ENCODE data around the gene CFI.

Gene CFI

GRCh38 chr4:109764789-109765402 is 36.9 kb downstream of the CFI start:
- CTCF ChIA-PET, result no interaction called here

DNA sequence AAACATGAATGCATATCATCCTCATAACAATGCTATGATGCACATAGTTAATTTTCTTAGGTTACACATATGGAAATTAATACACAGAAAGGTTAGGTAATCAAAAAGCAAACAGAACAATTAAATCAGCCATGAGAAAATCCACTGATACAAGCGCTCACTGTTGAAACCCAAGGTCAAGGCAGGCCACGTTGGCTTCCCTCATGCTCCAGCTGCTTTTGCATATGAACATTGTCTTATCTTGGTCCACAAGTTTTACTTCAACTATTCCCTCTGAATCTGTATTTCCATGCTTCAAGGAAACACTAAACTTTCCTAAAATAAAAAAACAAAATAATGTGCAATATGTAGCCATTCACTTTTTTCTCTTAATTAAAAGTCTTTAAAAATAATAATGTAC is 37.4 kb downstream of the CFI start:
- CTCF ChIA-PET, result no interaction called here
- no peak for TF ChIP-seq CTCF (conservative IDR thresholded peaks at IDR 0.05; ENCODE audit: low read depth)

More at GRCh38 chr4:109764789-109765402, 36.9 kb downstream of the CFI start:
- no peak for TF ChIP-seq CTCF (conservative IDR thresholded peaks at IDR 0.05; ENCODE audit: low read depth)
- H3K27ac ChIP-seq, result no peak overlapping the region
- POLR2A ChIA-PET (ENCODE audit: low non-redundant PET), result no interaction called here
- DNase-seq (ENCODE audit: low spot score), result no peak

GRCh38 chr4:109760682-109761081 is 41.1 kb downstream of the CFI start:
- CTCF ChIA-PET, result no interaction called here
- POLR2A ChIA-PET (ENCODE audit: low non-redundant PET), result no interaction called here
- DNase-seq (ENCODE audit: low spot score), result no peak

More for the DNA sequence above, 37.4 kb downstream of the CFI start:
- no peak overlapping the region for H3K27ac ChIP-seq
- POLR2A ChIA-PET (ENCODE audit: low non-redundant PET), result no interaction called here
- no peak for DNase-seq (ENCODE audit: low spot score)

DNA sequence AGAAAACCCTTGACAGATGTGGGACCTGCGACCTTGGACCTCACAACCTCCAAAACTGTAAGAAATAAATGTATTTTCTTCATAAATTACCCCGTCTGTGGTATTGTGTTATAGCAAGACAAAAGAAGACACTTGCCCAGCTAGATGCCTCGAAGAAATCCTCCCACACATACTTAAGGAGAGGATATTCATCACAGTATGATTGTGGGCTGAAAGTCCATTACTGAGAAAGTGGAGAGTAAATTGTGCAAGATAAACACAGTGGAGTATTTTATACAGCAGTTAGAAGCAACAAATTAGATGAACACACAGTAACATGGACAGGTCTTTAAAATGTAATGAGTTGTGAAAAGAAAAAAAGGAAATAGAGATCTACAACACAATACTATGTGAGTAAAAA is 46.1 kb downstream of the CFI start:
- CTCF ChIA-PET, result no interaction called here

More at GRCh38 chr4:109760682-109761081, 41.1 kb downstream of the CFI start:
- no peak for TF ChIP-seq CTCF (conservative IDR thresholded peaks at IDR 0.05; ENCODE audit: low read depth)
- H3K27ac ChIP-seq, result no peak overlapping the region

GRCh38 chr4:109754093-109754857 is 47.5 kb downstream of the CFI start:
- no peak overlapping the region for H3K27ac ChIP-seq
- no peak for TF ChIP-seq CTCF (conservative IDR thresholded peaks at IDR 0.05; ENCODE audit: low read depth)
- ChIA-PET CTCF (no interaction called here), POLR2A (ENCODE audit: low non-redundant PET) (no interaction called here)
- DNase-seq (ENCODE audit: low spot score), result no peak

More for the DNA sequence above, 46.1 kb downstream of the CFI start:
- POLR2A ChIA-PET (ENCODE audit: low non-redundant PET), result no interaction called here
- H3K27ac ChIP-seq, result no peak overlapping the region
- no peak for DNase-seq (ENCODE audit: low spot score)
- no peak for TF ChIP-seq CTCF (conservative IDR thresholded peaks at IDR 0.05; ENCODE audit: low read depth)

DNA sequence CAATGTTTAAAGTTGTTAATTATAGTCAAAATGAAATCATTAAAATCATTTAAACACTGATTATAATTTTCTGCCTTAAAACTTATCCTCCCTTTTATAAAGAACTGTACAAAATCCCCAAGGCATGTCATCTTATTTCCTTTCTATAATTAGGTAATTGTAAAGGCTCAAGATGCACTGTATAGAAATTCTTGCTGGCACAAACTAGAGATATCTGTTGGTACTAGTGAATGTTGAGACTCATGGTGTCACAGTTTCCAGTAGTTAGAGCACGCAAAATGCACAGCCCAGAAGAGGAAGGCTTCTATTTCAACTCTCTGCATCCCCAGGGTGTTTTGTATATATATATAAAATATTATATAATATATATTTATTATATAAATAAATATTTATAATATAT is 49.3 kb downstream of the CFI start:
- CTCF ChIA-PET, result interaction anchor here (0.5 kb wide), 1 partner anchor 379 kb away, joined by 3 read pairs; no protein-coding TSS in a partner anchor
- no peak for DNase-seq (ENCODE audit: low spot score)
- TF ChIP-seq CTCF (conservative IDR thresholded peaks at IDR 0.05; ENCODE audit: low read depth), result no peak
- POLR2A ChIA-PET (ENCODE audit: low non-redundant PET), result no interaction called here
- no peak overlapping the region for H3K27ac ChIP-seq
